ENCODE data around the gene SLC12A5. TPM values are rescaled to one million over a fixed set of nuclear protein-coding genes. Genes with fewer than 3 reads are reported as not detected.

The SLC12A5 gene
- total RNA-seq, 2 donors from 2014 or later, result not detected

- peaks cover 26% of the 10 kb centered on the region for H3K36me3 ChIP-seq
- H3K9me3 ChIP-seq, result no peaks in the 10 kb centered on the region
- TF ChIP-seq CTCF (IDR thresholded peaks at IDR 0.05), result no peak
- H3K4me3 ChIP-seq, result no peak overlapping the region
- H3K4me1 ChIP-seq (ENCODE audit: control insufficient read depth in 1 of 2, low read depth in 2 of 2), result peaks cover 18 to 30% of the 10 kb centered on the region in 2 donors
- no peak overlapping the region for H3K27ac ChIP-seq
- ATAC-seq (ENCODE audit: insufficient number of reproducible peaks, low FRiP score, low read depth) (no peak), DNase-seq (ENCODE audit: low spot score) (no peak)
- H3K27me3 ChIP-seq (replicated peaks; ENCODE audit: insufficient read depth), result no peaks in the 10 kb centered on the region
These were observed 47.8 kb downstream of the SLC12A5 start for GRCh38 chr20:46076806-46077205.

- ATAC-seq (ENCODE audit: insufficient number of reproducible peaks, low FRiP score, low read depth) (no peak), DNase-seq (ENCODE audit: low spot score) (no peak)
- no peak for TF ChIP-seq CTCF (IDR thresholded peaks at IDR 0.05)
- no peak overlapping the region for H3K4me3 ChIP-seq
- peaks cover 26% of the 10 kb centered on the region for H3K36me3 ChIP-seq
- no peak overlapping the region for H3K27ac ChIP-seq
- H3K9me3 ChIP-seq, result no peaks in the 10 kb centered on the region
- no peaks in the 10 kb centered on the region for H3K27me3 ChIP-seq (replicated peaks; ENCODE audit: insufficient read depth)
- H3K4me1 ChIP-seq (ENCODE audit: control insufficient read depth in 1 of 2, low read depth in 2 of 2), result peaks cover 27 to 39% of the 10 kb centered on the region in 2 donors
These were observed 48.8 kb downstream of the SLC12A5 start for GRCh38 chr20:46077642-46078305.

GRCh38 chr20:46078954-46079353 lies 49.9 kb downstream of the SLC12A5 start:
- Histone ChIP-seq H3K27ac (no peak overlapping the region), H3K4me1 (ENCODE audit: control insufficient read depth in 1 of 2, low read depth in 2 of 2) (peaks cover 39 to 51% of the 10 kb centered on the region in 2 donors), H3K27me3 (replicated peaks; ENCODE audit: insufficient read depth) (no peaks in the 10 kb centered on the region), H3K4me3 (no peak overlapping the region), H3K9me3 (no peaks in the 10 kb centered on the region), H3K36me3 (peaks cover 26% of the 10 kb centered on the region)
- no peak for TF ChIP-seq CTCF (IDR thresholded peaks at IDR 0.05)
- no peak for DNase-seq (ENCODE audit: low spot score)
- ATAC-seq (ENCODE audit: insufficient number of reproducible peaks, low FRiP score, low read depth), result no peak

- Histone ChIP-seq H3K36me3 (peaks cover 20% of the 10 kb centered on the region), H3K27ac (no peak overlapping the region), H3K4me1 (ENCODE audit: control insufficient read depth in 1 of 2, low read depth in 2 of 2) (peaks cover 53 to 72% of the 10 kb centered on the region in 2 donors), H3K4me3 (no peak overlapping the region), H3K9me3 (no peaks in the 10 kb centered on the region), H3K27me3 (replicated peaks; ENCODE audit: insufficient read depth) (no peaks in the 10 kb centered on the region)
- DNase-seq (ENCODE audit: low spot score) (no peak), ATAC-seq (ENCODE audit: insufficient number of reproducible peaks, low FRiP score, low read depth) (no peak)
- no peak for TF ChIP-seq CTCF (IDR thresholded peaks at IDR 0.05)
These were observed 52.1 kb downstream of the SLC12A5 start for GRCh38 chr20:46081074-46081473.

- Histone ChIP-seq H3K9me3 (no peaks in the 10 kb centered on the region), H3K4me3 (no peak overlapping the region), H3K4me1 (ENCODE audit: control insufficient read depth in 1 of 2, low read depth in 2 of 2) (peaks cover 70 to 91% of the 10 kb centered on the region in 2 donors), H3K36me3 (peaks cover 12% of the 10 kb centered on the region), H3K27ac (no peak overlapping the region), H3K27me3 (replicated peaks; ENCODE audit: insufficient read depth) (no peaks in the 10 kb centered on the region)
- ATAC-seq (ENCODE audit: insufficient number of reproducible peaks, low FRiP score, low read depth) (no peak), DNase-seq (ENCODE audit: low spot score) (no peak)
- TF ChIP-seq CTCF (IDR thresholded peaks at IDR 0.05), result no peak
These were observed 54.1 kb downstream of the SLC12A5 start for GRCh38 chr20:46083101-46083500.

All from thoracic aorta (tissue), 2 donors.